SH-SY5Y (cell line): ENCODE measurements around the gene SLC18A3.

Experiments used
- GATA2 ChIP-seq: IDR thresholded peaks from 2 replicates; pipeline ENCODE4 v1.6.1; 2011; ENCODE audit warnings: mild to moderate bottlenecking, low read depth, low read length
- GATA3 ChIP-seq: IDR thresholded peaks from 2 replicates; pipeline ENCODE4 v1.6.1; 2011; ENCODE audit warnings: low read depth, mild to moderate bottlenecking, low read length, moderate library complexity

The SLC18A3 gene

GRCh38 chr10:49652421-49653272 is 42.5 kb downstream of the SLC18A3 start:
- TF ChIP-seq GATA3 (no peak), GATA2 (no peak)

- TF ChIP-seq GATA3 = no peak
- no peak for TF ChIP-seq GATA2
Measured at GRCh38 chr10:49653273-49653929, 43.3 kb downstream of the SLC18A3 start.

GRCh38 chr10:49654036-49654693 is 44.1 kb downstream of the SLC18A3 start:
- TF ChIP-seq GATA3 (no peak), GATA2 (no peak)

- TF ChIP-seq GATA2 (no peak), GATA3 (no peak)
Measured at GRCh38 chr10:49655099-49655498, 45.0 kb downstream of the SLC18A3 start.

GRCh38 chr10:49656845-49657493 is 46.9 kb downstream of the SLC18A3 start:
- no peak for TF ChIP-seq GATA2
- TF ChIP-seq GATA3 = no peak

GRCh38 chr10:49657606-49658005 is 47.5 kb downstream of the SLC18A3 start:
- no peak for TF ChIP-seq GATA3
- no peak for TF ChIP-seq GATA2

- TF ChIP-seq GATA2 (no peak), GATA3 (no peak)
Measured at GRCh38 chr10:49661140-49661856, 51.2 kb downstream of the SLC18A3 start.
